ENCODE data around the gene TMEM184B. TPM values are rescaled to one million over a fixed set of nuclear protein-coding genes. Genes with fewer than 3 reads are reported as not detected.

TMEM184B gene
- total and polyA plus RNA-seq, 10 of the 15 experiments (the other 5 are each of a cell fraction or from before 2014, with no cell fraction given), result 0.56 to 22.4 (median 7.9) TPM

GRCh38 chr22:38276166-38276565 is 3.4 kb upstream of the TMEM184B start (continued):
- TF ChIP-seq ZNF207 (IDR thresholded peaks at IDR 0.05; ENCODE audit: borderline replicate concordance), result no peak
- TF ChIP-seq PML (IDR thresholded peaks at IDR 0.05; ENCODE audit: low read length), result no peak
- TF ChIP-seq MXI1 (IDR thresholded peaks at IDR 0.05; ENCODE audit: low read depth, low read length), result no peak

GRCh38 chr22:38273135-38273826 is 471 bp upstream of the TMEM184B start:
- Histone ChIP-seq H3K4me3 (peak overlapping the region; percentile 90), H3K27me3 (replicated peaks in 1 of 2; ENCODE audit: control insufficient read depth in 2 of 2, insufficient read depth in 2 of 2, low read length in 1 of 2) (no peaks in the 10 kb centered on the region), H3K36me3 (ENCODE audit: control insufficient read depth in 2 of 2, insufficient read depth in 2 of 2, low read length in 1 of 2) (no peaks in the 10 kb centered on the region; a peak in 1 of 4 replicates), H3K9me3 (replicated peaks; ENCODE audit: control insufficient read depth, insufficient read depth, low read length) (no peaks in the 10 kb centered on the region), H2AFZ (ENCODE audit: control insufficient read depth, low read depth, low read length) (peak overlapping the region; percentile 99), H3K4me2 (ENCODE audit: control insufficient read depth, insufficient read depth) (peak overlapping the region; percentile 83), H3K79me2 (ENCODE audit: control insufficient read depth, insufficient read depth, low read length) (peaks cover 10% of the 10 kb centered on the region), H3K9ac (ENCODE audit: control insufficient read depth, insufficient read depth, low read length) (peak overlapping the region; percentile 88), H3K27ac (ENCODE audit: control insufficient read depth, insufficient read depth) (peak overlapping the region; percentile 78), H4K20me1 (ENCODE audit: control insufficient read depth, insufficient read depth) (no peaks in the 10 kb centered on the region), H3K4me1 (ENCODE audit: control insufficient read depth, insufficient read depth, low read length) (peaks cover 22% of the 10 kb centered on the region)
- no TSS peak for BruUV-seq (replicated peaks)
- ChIA-PET CTCF (interaction anchor here (4.2 kb wide), 1 partner anchor 12 kb away, joined by 26 read pairs; no protein-coding TSS in a partner anchor), POLR2A (interaction anchor here (1.1 kb wide), 1 partner anchor 11 kb away, joined by 3 read pairs; no protein-coding TSS in a partner anchor), RAD21 (ENCODE audit: unreplicated experiment) (interaction anchor here (0.6 to 1.2 kb wide), 4 partner anchors 11 to 91 kb away, joined by 3 read pairs; partner anchors contain the start of gene PLA2G6), SMC1A (ENCODE audit: uncharacterized antibody, unreplicated experiment) (no interaction called here)
- DNase-seq (ENCODE audit: low read depth, low spot score) (no peak), ATAC-seq (peak; percentile 9; the same call in 2 of the 3 replicates), FAIRE-seq (no peak)
- intact Hi-C loops (cut with micrococcal nuclease; ENCODE audit: unreplicated experiment), result no loop called here
- in situ Hi-C loops (cut with MboI), result no loop called here
- 20% methylated on average over 24 of the region's 26 CpGs for WGBS (ENCODE audit: insufficient coverage, insufficient replicate concordance, low lambda C conversion rate, missing lambda C conversion rate)
- no peak for TF ChIP-seq PML (IDR thresholded peaks at IDR 0.05; ENCODE audit: low read length)
- no peak for TF ChIP-seq ZNF592 (IDR thresholded peaks at IDR 0.05)
- no peak for TF ChIP-seq RBBP5 (conservative IDR thresholded peaks at IDR 0.05)
- no peak for TF ChIP-seq PAX8 (IDR thresholded peaks at IDR 0.05)
- no peak for TF ChIP-seq RELA (IDR thresholded peaks at IDR 0.05; ENCODE audit: borderline replicate concordance, partially characterized antibody)
- no peak for TF ChIP-seq JUND (IDR thresholded peaks at IDR 0.05; ENCODE audit: low read depth, low read length)
- TF ChIP-seq CREM (IDR thresholded peaks at IDR 0.05; ENCODE audit: low read depth), result peak; percentile 12; the same call in 1 of the 2 replicates
- no peak for TF ChIP-seq RCOR1 (conservative IDR thresholded peaks at IDR 0.05; ENCODE audit: low read depth, low read length)
- no peak for TF ChIP-seq SPI1 (IDR thresholded peaks at IDR 0.05; ENCODE audit: borderline replicate concordance, insufficient read depth, low read depth, low read length)
- TF ChIP-seq ZNF24 (IDR thresholded peaks at IDR 0.05), result no peak
- no peak for TF ChIP-seq ZBTB4 (CRISPR knock-in tag; IDR thresholded peaks at IDR 0.05)
- TF ChIP-seq RB1 (IDR thresholded peaks at IDR 0.05; ENCODE audit: borderline replicate concordance), result no peak

Data from GM12878 (cell line).